GM19324 (cell line): ENCODE measurements around the gene ATP6AP1.

Experiments
- ATAC-seq: cut with Tn5 transposase; IDR thresholded peaks from one replicate; pipeline ENCODE4 v1.9.1; 2021; ENCODE audit warnings: mild to moderate bottlenecking, moderate library complexity; ENCODE audit not compliant: unreplicated experiment, low FRiP score

Gene ATP6AP1

GRCh38 chrX:154426916-154427770, 1.3 kb upstream of the ATP6AP1 start:
- ATAC-seq: no peak

GRCh38 chrX:154429711-154430110, 1.2 kb downstream of the ATP6AP1 start:
- ATAC-seq: no peak

GRCh38 chrX:154430479-154430878, 2.0 kb downstream of the ATP6AP1 start:
- no peak for ATAC-seq

GRCh38 chrX:154430916-154431315, 2.4 kb downstream of the ATP6AP1 start:
- no peak for ATAC-seq

- ATAC-seq: no peak
Measured at GRCh38 chrX:154431341-154431740, 2.9 kb downstream of the ATP6AP1 start.

- ATAC-seq: no peak
Measured at GRCh38 chrX:154432210-154432609, 3.7 kb downstream of the ATP6AP1 start.

- no peak for ATAC-seq
Measured at GRCh38 chrX:154433605-154434004, 5.1 kb downstream of the ATP6AP1 start.

GRCh38 chrX:154434394-154435168, 6.1 kb downstream of the ATP6AP1 start:
- no peak for ATAC-seq

- no peak for ATAC-seq
Measured at GRCh38 chrX:154435171-154435733, 6.8 kb downstream of the ATP6AP1 start.

- peak; percentile 33 for ATAC-seq
Measured at GRCh38 chrX:154436374-154436982, 8.0 kb downstream of the ATP6AP1 start.

GRCh38 chrX:154436983-154437752, 8.7 kb downstream of the ATP6AP1 start, which contains the start of gene GDI1:
GDI1 (plus strand) TSS chrX:154437154; CDS start chrX:154437255, 101 bp downstream.
- ATAC-seq: peak; percentile 40

- no peak for ATAC-seq
Measured at GRCh38 chrX:154437971-154438893, 9.8 kb downstream of the ATP6AP1 start.

GRCh38 chrX:154439841-154440240, 11.4 kb downstream of the ATP6AP1 start:
- ATAC-seq: no peak

GRCh38 chrX:154440623-154441357, 12.3 kb downstream of the ATP6AP1 start:
- no peak for ATAC-seq

- ATAC-seq: no peak
Measured at GRCh38 chrX:154441564-154441963, 13.1 kb downstream of the ATP6AP1 start.

GRCh38 chrX:154441984-154442707, 13.7 kb downstream of the ATP6AP1 start:
- no peak for ATAC-seq

GRCh38 chrX:154443479-154443910, 15.0 kb downstream of the ATP6AP1 start:
- no peak for ATAC-seq
